ENCODE data around the gene SEPTIN1. TPM values are rescaled to one million over a fixed set of nuclear protein-coding genes. Genes with fewer than 3 reads are reported as not detected.

The SEPTIN1 gene
- total and polyA plus RNA-seq, 2 of the 13 experiments (the other 11 are each of a cell fraction or from before 2014, with no cell fraction given) = 0.18 to 0.67 TPM

GRCh38 chr16:30369091-30369937, 13.0 kb downstream of the SEPTIN1 start (continued):
- TF ChIP-seq, protein P1, sequence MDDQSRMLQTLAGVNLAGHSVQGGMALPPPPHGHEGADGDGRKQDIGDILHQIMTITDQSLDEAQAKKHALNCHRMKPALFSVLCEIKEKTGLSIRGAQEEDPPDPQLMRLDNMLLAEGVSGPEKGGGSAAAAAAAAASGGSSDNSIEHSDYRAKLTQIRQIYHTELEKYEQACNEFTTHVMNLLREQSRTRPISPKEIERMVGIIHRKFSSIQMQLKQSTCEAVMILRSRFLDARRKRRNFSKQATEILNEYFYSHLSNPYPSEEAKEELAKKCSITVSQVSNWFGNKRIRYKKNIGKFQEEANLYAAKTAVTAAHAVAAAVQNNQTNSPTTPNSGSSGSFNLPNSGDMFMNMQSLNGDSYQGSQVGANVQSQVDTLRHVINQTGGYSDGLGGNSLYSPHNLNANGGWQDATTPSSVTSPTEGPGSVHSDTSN (CRISPR knock-in tag; IDR thresholded peaks at IDR 0.05; ENCODE audit: borderline replicate concordance) = no peak
- TF ChIP-seq, protein P2, sequence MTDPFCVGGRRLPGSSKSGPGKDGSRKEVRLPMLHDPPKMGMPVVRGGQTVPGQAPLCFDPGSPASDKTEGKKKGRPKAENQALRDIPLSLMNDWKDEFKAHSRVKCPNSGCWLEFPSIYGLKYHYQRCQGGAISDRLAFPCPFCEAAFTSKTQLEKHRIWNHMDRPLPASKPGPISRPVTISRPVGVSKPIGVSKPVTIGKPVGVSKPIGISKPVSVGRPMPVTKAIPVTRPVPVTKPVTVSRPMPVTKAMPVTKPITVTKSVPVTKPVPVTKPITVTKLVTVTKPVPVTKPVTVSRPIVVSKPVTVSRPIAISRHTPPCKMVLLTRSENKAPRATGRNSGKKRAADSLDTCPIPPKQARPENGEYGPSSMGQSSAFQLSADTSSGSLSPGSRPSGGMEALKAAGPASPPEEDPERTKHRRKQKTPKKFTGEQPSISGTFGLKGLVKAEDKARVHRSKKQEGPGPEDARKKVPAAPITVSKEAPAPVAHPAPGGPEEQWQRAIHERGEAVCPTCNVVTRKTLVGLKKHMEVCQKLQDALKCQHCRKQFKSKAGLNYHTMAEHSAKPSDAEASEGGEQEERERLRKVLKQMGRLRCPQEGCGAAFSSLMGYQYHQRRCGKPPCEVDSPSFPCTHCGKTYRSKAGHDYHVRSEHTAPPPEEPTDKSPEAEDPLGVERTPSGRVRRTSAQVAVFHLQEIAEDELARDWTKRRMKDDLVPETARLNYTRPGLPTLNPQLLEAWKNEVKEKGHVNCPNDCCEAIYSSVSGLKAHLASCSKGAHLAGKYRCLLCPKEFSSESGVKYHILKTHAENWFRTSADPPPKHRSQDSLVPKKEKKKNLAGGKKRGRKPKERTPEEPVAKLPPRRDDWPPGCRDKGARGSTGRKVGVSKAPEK (CRISPR knock-in tag; IDR thresholded peaks at IDR 0.05; ENCODE audit: borderline replicate concordance) = no peak
- TF ChIP-seq ZNF451 (CRISPR knock-in tag; IDR thresholded peaks at IDR 0.05) (no peak; the same call in 1 of the 2 replicates), TMF1 (CRISPR knock-in tag; IDR thresholded peaks at IDR 0.05; ENCODE audit: low read depth) (no peak), JUN (CRISPR knock-in tag; IDR thresholded peaks at IDR 0.05) (no peak), ZNF558 (CRISPR knock-in tag; IDR thresholded peaks at IDR 0.05; ENCODE audit: borderline replicate concordance) (0 out of 2 replicates have a peak, but pooled peaks have one; percentile 32), ZNF749 (CRISPR knock-in tag; IDR thresholded peaks at IDR 0.05; ENCODE audit: borderline replicate concordance) (no peak), ZNF878 (CRISPR knock-in tag; IDR thresholded peaks at IDR 0.05) (no peak), ARNT (IDR thresholded peaks at IDR 0.05) (no peak), ZBTB21 (CRISPR knock-in tag; IDR thresholded peaks at IDR 0.05) (no peak), HES4 (CRISPR knock-in tag; IDR thresholded peaks at IDR 0.05; ENCODE audit: borderline replicate concordance) (no peak), RNF219 (CRISPR knock-in tag; IDR thresholded peaks at IDR 0.05) (no peak), PHF8 (CRISPR knock-in tag; IDR thresholded peaks at IDR 0.05) (peak; percentile 33; the same call in 1 of the 2 replicates)
- TF ChIP-seq, protein P3, sequence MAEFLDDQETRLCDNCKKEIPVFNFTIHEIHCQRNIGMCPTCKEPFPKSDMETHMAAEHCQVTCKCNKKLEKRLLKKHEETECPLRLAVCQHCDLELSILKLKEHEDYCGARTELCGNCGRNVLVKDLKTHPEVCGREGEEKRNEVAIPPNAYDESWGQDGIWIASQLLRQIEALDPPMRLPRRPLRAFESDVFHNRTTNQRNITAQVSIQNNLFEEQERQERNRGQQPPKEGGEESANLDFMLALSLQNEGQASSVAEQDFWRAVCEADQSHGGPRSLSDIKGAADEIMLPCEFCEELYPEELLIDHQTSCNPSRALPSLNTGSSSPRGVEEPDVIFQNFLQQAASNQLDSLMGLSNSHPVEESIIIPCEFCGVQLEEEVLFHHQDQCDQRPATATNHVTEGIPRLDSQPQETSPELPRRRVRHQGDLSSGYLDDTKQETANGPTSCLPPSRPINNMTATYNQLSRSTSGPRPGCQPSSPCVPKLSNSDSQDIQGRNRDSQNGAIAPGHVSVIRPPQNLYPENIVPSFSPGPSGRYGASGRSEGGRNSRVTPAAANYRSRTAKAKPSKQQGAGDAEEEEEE (CRISPR knock-in tag; IDR thresholded peaks at IDR 0.05; ENCODE audit: borderline replicate concordance) = peak; percentile 46; the same call in 1 of the 2 replicates
- TF ChIP-seq, protein P4, sequence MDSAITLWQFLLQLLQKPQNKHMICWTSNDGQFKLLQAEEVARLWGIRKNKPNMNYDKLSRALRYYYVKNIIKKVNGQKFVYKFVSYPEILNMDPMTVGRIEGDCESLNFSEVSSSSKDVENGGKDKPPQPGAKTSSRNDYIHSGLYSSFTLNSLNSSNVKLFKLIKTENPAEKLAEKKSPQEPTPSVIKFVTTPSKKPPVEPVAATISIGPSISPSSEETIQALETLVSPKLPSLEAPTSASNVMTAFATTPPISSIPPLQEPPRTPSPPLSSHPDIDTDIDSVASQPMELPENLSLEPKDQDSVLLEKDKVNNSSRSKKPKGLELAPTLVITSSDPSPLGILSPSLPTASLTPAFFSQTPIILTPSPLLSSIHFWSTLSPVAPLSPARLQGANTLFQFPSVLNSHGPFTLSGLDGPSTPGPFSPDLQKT (CRISPR knock-in tag; IDR thresholded peaks at IDR 0.05; ENCODE audit: borderline replicate concordance) = no peak
- TF ChIP-seq, protein P5, sequence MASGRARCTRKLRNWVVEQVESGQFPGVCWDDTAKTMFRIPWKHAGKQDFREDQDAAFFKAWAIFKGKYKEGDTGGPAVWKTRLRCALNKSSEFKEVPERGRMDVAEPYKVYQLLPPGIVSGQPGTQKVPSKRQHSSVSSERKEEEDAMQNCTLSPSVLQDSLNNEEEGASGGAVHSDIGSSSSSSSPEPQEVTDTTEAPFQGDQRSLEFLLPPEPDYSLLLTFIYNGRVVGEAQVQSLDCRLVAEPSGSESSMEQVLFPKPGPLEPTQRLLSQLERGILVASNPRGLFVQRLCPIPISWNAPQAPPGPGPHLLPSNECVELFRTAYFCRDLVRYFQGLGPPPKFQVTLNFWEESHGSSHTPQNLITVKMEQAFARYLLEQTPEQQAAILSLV (CRISPR knock-in tag; IDR thresholded peaks at IDR 0.05; ENCODE audit: borderline replicate concordance) = 0 out of 2 replicates have a peak, but pooled peaks have one; percentile 49
